Transverse colon (tissue), 4 donors: Measurements from ENCODE around the gene LDB2.

ENCODE experiments used
- EP300 ChIP-seq: sonication (generic); formaldehyde crosslinking; IDR thresholded peaks from one replicate; pipeline ENCODE4 v1.6.1; 2017; ENCODE audit warnings: antibody characterized with exemption, low read depth
- POLR2A ChIP-seq: fragments of 450-650 bp; IDR thresholded peaks from one replicate; pipeline ENCODE4 v1.6.1; 2016; ENCODE audit warnings: antibody characterized with exemption, mild to moderate bottlenecking, moderate library complexity
- POLR2AphosphoS5 ChIP-seq, 3 donors: sonication (generic); formaldehyde crosslinking; IDR thresholded peaks; one replicate each; pipeline ENCODE4 v1.6.1; 2016; ENCODE audit warnings: antibody characterized with exemption in 3 of 3
- TF ChIP-seq, protein P1 (sequence below), 5 experiments: fragments of 200-600 bp in 3 of 5; fragments of 450-650 bp in 2 of 5; sonication (generic) in 3 of 5; IDR thresholded peaks; 1 replicate in 2 of 5; 2 replicates in 3 of 5; pipeline ENCODE4 v1.5.1; 2016 to 2017; ENCODE audit warnings: antibody characterized with exemption in 5 of 5, inconsistent platforms in 3 of 5, mild to moderate bottlenecking in 2 of 5, moderate library complexity in 1 of 5

DNA sequence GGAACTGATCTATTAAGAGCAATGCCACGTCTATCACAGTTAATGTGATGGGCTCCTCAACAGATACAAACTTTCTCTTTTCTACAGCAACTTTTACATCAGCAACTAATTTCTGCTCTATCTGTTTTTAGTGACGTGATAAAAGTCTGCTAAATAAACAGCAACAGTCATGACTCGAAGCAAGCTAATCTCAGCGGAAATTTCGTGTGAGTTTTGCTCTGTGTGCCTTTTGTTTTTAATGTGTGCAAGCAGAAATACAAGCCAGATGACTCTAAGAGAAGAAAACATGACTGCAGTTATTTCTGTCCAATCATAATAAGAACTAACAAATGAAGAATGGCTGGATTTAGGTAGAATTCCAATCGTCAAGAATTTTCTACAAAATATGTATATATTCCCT is 214.3 kb downstream of the LDB2 start:
- TF ChIP-seq POLR2A (no peak), POLR2AphosphoS5 (IDR thresholded peaks at IDR 0.05) (no peak), EP300 (no peak)
- TF ChIP-seq, protein P1, sequence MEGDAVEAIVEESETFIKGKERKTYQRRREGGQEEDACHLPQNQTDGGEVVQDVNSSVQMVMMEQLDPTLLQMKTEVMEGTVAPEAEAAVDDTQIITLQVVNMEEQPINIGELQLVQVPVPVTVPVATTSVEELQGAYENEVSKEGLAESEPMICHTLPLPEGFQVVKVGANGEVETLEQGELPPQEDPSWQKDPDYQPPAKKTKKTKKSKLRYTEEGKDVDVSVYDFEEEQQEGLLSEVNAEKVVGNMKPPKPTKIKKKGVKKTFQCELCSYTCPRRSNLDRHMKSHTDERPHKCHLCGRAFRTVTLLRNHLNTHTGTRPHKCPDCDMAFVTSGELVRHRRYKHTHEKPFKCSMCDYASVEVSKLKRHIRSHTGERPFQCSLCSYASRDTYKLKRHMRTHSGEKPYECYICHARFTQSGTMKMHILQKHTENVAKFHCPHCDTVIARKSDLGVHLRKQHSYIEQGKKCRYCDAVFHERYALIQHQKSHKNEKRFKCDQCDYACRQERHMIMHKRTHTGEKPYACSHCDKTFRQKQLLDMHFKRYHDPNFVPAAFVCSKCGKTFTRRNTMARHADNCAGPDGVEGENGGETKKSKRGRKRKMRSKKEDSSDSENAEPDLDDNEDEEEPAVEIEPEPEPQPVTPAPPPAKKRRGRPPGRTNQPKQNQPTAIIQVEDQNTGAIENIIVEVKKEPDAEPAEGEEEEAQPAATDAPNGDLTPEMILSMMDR (IDR thresholded peaks at IDR 0.05), result no peak
